Endometrial microvascular endothelial cells (primary cell): ENCODE measurements around the gene CNTNAP4. TPM values are rescaled to one million over a fixed set of nuclear protein-coding genes. Genes with fewer than 3 reads are reported as not detected.

Experiments
- in situ Hi-C: cut with HindIII; loops from 2 replicates; pipeline ENCODE4 v1.10.0; 2017; ENCODE audit warnings: low sequenced_read_pairs, low pct_unique_long_range_greater_than_20kb; ENCODE audit errors: inconsistent ontology term
- total RNA-seq: library from RNA; depleted of rRNA; stranded (reverse); fragments of >200 nt; gene quantifications from one replicate; pipeline ENCODE4 v1.2.3, GENCODE V29; 2015; ENCODE audit errors: inconsistent ontology term

CNTNAP4 gene
- total RNA-seq, result not detected

DNA sequence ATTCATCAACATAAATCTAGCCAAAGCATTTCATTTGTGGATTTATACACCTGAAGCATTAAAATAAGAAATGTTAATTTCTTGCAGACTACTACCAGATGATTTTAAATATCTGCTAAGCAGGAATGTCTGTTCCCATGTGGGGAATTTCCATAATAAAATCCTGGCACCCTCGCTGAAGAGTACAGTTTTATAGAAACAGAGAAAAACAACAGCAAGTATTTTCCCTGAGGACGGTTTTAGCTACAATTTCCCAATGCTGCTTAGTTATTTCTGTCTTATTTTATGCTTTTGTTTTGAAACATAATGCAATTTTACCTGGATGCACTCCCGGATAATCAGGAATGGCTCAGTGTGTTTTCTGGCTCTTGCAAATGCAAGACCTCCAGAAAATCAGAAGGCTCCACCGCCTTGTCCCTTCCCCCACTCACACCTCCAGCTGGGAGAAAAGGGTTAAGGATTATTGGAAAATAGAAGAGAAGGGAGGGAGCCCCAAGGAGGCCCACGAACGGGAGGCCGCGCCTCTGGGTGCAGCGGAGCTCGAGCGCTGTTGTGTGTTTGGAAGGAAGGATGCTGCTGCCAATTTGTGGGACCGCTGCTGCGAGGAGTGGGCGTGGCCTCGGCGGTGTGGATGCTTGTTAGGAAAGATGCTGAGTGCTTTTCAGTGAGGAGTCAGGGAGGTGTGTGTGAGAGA, at the start of gene CNTNAP4:
Gene CNTNAP4 (plus strand): TSS at position 657 of the 694 bp plus-strand sequence. CDS start 262 bp downstream, outside the sequence.
- in situ Hi-C loops, result no loop called here

DNA sequence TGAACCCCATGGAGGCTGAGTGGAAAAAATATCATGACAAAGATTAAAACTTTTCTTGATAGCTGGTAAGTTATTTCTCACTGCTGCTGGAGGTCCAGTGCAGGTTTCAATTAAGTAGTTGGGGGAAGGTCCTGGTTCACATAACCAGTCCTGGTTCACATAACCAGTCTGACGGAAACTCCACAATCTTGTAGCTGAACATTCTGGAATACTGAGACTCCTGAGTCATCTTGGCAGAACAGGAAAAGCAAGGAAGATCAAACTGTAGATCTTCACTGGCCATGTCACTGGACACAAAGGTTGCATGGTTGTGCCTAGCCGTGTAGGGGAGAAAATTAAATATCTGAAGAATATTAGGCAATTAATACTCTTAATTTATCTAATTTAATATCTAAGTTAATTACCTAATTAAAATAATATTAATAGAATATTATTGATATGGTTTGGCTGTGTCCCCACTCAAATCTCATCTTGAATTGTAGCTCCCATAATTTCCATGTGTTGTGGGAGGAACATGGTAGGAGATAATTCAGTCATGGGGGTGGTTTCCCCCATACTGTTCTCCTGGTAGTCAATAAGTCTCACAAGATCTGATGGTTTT, 48.6 kb upstream of the CNTNAP4 start:
- in situ Hi-C loops, result no loop called here

DNA sequence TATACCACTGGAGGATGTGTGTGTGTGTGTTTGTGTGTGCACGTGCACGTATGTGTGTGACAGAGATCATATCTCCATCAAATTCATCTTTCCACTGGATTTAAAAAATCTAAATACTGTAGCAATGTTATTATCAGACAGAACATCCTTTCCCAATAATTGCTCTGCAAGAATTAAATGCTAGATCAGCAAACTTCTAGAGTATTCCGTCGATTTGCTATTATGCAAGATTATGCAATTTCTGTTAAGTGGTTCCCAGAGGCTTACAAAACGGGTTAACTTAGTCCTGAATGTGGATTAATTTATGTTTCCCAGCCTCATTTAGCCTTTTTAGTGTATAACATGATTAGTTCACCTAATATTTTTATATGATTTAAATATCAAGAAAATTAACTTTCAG, 44.5 kb upstream of the CNTNAP4 start:
- in situ Hi-C loops, result no loop called here

DNA sequence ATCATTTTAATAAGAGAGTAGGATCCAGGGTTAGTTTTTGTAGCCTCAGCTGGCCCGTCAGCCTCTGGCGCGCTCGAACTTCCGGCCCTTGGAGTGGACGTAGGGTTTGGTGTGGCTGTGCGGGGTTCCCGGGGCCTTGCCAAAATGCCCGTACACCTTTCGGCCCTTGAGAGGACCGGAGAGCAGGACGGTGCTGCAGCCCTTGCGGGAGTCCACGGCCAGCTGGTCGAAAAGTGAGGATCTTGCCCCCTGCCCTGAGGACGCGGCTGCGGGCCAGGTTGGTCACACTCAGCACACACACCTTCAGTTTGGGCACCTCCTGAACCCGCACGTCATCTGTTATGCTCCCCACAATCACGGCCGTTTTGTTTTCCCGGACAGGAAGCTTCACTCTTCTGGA, 42.2 kb upstream of the CNTNAP4 start:
- in situ Hi-C loops, result no loop called here

DNA sequence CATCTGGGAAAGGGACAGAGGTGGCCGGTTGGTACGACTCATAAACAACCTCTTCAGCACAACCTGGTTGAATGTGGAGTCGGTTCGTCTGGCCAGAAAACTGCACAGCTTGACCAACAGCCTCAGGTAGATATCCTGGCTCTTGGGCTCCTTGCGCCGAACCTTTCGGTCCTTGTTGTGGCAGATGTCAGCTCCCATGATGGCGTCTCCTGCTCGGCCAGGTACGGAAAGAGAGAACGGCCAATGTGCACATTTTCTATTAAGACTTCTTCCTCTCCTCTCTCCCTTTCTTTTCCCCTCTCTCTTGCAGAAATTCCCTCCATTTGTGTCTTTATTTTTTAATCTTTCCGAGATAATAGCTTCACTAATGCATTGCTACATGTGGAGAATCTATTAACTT, 41.8 kb upstream of the CNTNAP4 start:
- in situ Hi-C loops, result no loop called here

DNA sequence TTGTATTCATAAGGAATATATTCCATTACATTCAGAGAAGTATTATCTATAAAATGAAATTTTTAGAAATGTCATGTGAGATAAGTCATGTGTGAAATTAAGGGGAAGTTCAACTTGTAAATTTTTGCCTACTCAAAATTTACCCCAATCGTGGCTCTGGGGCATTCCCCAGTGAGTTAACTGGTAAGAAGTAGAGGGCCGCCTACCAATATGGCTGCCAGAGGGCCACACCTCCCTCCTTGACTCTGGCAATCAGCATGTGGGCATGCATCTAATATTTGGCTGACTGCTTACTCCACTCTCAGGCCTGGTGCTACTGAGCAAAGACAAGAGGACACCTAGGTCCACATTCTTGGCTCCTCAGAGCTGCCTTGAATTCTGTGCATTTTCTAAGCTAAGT, 39.7 kb upstream of the CNTNAP4 start:
- in situ Hi-C loops, result no loop called here

DNA sequence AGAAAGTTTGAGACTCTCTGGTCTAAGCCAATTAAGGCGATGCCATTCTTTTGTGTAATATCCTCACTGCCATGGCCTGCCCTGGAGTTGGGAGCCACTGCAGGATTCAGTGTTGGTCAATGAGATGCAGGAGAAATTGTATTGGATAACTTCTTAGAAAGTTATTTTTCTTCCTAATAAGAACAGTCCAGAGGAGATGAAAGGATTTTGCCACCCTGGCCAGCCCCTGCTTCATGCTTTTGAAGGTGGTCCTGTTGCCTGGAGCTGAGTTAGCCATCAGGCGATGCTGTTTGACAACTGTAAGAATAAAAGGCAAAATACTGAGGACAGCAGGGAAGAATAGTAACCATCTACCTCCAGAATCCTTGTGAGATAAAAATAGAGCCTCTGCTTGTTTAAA, 35.4 kb upstream of the CNTNAP4 start:
- in situ Hi-C loops, result no loop called here

DNA sequence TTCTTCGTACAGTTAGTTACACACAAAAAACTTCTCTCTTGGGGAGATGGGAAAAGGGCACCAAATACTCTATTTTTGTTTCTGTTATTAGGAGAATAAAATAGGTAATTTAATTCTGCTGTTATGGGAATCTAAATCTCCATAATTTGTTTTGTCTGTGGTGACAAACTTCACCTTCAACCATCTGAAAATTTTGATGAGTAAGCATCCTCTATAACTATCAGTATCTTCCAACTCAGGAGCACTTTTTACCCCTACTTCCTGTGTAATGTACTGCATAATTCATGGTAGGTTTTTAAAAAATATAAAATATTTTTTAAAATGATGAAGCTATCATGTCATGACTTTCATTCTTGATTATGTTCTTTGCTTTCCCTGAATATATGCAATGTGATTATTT, 33.6 kb upstream of the CNTNAP4 start:
- in situ Hi-C loops, result no loop called here

DNA sequence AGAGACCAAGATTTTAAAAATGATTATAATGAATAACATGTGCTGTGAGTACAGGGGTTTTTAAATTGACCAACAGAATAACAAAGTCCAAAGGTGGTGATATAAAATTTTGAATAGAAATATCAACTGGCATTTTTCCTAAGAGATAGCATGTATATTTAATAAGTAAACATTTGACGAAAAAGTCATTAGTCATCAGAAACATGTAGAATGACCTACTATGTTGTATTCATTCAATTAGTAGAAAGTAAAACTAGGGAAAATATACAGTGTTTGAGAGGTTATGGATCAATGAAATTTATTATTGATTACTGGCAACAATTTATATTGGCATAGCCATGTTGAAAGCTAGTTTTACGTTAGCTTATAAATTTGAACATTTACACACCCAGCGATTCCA, 30.6 kb upstream of the CNTNAP4 start:
- in situ Hi-C loops, result no loop called here

DNA sequence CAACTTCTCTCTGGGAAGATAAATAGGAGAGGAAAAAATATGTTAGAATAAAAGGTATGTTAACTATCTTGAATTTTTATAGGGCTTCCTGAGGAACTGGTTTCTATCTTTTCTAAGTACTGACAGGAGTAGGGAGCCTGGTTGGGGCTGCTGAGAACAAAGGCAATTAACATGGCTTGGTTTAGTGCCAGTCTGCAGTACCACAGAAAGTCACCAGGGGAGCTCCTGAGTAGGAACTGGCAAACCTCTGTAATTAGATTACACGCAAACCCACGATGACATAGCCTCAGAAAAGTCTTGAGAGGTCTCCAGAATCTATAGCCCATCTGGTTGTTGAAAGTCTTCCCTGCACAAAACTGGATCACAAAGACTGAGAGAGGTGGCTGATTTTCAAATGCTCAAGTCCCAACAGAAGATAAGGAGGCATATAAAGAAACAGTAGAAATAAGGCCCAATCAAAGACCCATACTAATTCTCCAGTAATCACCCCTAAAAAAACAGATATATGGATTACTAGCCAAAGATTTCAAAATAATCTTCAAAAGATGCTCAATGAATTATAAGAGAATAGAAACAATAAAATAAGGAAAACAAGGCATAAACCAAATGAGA, 11.7 kb upstream of the CNTNAP4 start:
- in situ Hi-C loops, result no loop called here

DNA sequence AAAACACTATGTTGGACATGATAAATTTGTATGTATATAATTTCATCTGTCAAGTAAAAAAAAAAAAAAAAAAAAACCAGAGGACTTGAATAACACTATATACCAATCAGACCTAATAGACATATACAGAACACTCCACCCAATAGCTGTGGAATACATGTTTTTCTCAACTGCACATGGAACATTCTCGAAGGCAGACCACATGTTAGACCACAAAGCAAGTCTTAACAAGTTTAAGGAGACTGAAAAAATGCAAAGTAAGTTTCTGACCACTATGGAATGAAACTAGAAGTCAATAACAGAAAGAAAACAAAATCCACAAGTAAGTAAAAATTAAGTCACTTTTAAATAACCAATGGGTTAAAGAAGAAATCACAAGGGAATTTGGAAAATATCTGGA, 8.4 kb upstream of the CNTNAP4 start:
- in situ Hi-C loops, result no loop called here

DNA sequence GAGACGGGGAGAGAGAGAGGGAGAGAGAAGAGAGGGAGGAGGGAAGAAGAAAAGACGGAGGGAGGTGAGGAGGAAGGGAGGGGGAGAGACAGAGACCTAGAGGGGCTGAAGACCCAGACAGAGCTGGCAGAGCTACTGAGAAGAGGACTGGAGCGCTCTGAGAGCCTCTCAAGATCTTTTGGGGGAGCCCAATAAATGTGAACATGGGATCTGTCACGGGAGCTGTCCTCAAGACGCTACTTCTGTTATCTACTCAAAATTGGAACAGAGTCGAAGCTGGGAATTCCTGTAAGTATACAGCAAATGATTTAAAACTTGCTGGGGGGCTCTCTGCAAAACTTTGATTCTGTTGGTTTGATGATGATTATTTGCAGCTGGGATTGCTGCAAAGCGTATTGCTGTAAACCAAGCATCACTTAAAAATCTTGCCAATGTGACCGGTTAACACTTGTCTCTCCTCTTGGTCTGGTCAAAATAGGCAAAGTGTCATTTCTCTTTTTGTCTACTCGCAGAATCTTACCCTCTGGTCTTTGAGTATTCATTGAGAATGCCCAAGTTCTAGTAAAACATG, 344 bp downstream of the CNTNAP4 start:
- in situ Hi-C loops, result no loop called here

DNA sequence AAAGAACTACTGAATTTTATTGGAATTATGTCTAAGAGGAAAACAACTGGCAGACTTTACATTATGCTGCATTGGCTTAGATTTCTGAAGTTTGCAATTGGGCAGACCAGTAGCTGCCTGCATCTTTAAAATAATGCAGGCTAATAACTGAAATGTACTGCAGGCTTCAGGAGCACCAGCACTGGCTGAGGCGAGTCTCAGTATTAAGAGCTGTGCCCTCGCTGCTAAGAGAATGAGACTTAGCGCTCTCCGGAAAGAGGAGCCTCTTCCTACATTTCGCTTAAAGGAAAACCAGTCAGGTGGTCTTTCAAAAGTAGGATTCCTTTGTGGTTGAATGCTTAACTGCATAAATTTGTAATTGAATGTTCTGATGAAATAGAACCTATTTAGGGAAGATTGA, 885 bp downstream of the CNTNAP4 start:
- in situ Hi-C loops, result no loop called here

DNA sequence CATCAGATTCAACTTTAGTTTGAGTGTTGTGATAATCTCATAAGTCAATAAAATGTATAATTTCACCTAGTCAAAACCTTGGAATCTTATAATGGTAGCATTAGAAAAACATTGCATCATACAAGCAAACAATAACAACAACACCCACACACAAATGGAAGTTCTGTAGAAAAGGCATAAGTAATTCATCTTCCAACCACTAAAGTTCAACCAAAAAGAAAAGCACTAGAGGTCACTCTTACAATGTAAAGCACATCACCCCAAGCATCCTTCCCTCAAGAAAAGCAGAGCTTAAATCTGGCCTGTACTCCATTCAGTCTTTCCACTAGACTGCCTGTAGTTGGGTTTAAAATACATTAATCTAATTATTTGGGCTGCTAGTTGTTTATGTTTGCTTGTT, 1.8 kb downstream of the CNTNAP4 start:
- in situ Hi-C loops, result no loop called here

DNA sequence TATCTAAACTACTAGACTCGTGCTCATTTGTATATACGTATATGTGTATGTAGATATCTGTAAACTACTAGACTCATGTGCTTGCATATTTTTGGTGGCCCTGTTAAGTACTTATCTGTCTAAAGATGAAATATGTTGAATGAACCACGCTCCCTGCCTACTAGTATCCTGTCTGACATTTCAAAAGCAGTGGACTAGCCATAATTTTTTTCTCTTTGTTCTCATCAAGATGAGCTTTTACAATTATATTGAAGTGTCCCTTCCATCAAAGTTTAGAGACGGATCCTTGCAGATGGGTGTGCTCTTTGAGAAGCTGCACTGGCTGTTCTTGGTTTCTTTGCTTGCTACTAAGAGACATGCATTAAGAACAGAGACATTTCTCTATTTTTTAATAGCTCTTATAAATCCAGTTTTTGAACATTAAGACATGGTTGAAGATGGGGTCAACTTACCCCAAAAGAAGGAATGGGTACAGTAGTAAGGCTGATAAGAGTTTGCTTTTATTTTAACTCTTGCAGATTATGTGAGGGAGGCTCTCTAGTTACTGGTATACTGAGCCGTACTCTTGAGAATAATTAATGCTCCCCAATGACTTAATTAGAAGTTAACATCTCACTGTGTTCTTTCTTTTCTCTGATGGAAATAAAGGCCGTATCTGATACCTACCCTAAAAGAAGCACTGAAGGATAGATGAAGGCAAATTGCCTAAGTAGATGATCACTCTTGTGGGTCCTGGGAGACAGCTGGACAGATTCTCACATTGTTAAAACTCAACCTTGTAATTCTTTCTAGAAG, 3.4 kb downstream of the CNTNAP4 start:
- in situ Hi-C loops, result no loop called here

DNA sequence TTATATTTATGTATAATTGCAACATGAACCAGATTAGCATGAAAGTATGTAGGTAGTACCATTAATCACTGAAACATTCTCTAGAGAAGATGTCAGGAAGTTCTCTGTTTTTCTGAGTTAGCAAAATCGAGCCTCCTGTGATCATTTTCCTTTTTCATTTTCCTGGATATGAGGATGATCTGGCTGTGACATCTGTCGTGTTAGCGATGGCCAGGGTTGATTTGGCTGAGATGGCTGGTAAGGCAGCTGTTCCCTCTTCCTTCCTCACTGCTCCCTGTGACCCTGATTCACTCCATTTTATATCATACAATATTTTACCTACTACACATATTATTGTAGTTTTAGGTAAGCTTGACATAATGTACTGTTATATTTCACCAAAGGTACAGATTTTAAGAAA, 10.3 kb downstream of the CNTNAP4 start:
- in situ Hi-C loops, result no loop called here

DNA sequence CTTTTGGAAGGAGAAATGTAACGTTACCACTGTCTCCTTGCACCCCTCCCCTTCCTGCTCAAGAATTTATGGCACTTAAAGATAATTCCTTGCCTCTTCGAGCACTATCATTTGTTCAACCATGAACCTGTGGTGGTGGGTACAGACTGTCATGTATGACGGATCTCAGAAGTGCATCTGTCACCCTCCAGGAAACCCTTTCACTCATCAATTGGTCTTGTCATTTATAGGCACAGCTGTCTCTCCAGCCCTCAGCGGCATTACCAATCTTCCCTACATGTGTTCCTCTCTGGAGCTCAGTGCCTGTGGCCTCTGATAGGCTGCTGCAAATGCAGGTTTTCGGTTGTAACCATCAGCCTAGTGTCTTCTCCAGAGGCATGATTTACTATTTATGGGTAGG, 15.0 kb downstream of the CNTNAP4 start:
- in situ Hi-C loops, result no loop called here

DNA sequence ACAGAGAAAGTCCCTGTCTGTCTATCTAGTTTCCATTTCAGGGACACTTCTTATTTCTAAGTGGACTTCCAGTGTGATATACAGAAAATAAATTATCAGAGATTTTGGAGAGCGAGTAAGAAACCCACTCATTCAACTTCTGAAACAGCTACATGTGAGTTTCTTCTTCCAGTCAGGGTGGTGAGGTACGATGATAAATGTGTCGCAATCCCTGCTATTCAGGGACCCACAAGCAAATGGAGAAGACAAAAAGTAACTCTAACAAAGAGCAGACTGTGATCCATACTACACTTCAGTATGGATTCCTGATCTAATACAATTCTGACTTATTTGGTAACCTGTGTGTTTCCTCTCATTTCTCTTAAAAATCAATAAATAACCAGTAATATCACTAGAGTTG, 16.8 kb downstream of the CNTNAP4 start:
- in situ Hi-C loops, result no loop called here

DNA sequence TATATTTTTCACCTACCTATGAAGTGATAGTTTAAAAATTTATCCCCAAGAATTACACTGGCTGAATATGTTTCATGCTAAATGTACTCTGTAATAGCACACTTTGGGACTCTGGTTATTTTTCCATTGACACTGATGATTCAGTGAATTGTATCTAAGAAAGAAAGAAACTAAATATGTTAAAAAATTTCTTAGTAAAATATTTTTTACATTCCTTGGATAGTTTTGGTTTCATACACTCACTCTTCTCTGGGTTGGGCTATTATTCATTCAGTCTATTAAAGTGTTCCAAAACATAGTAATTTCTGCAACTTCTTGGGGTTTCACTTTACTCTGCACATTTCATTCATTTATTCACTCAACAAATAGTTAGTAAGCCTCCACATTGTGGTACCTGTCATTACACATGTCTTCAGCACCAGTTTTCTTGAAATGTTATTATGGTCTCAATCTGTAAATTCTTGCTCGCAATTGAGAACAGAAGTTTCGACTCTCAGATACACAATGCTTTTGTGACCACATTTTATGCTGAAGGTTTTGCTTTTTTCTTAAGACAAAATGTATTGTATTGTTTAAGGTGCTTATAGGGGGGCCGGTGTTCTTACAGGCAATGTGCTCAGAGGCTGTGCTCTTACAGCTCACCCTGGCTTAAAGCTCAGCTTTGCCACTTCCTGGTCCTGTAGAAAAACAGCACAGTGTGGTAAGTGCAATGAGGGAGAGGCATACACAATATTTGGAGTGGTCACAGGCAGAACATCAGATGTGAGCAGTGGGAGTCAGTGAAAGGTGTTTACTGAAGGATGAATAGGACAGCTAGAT, 17.4 kb downstream of the CNTNAP4 start:
- in situ Hi-C loops, result no loop called here
